NCI-H2107 treated with DMSO at 0.1 percent for 48 hours (cell line): ENCODE results near the gene SUMO3.

Experiments used
- DNase-seq: peaks from one replicate; lab custom pipeline; 2025; ENCODE audit not compliant: unreplicated experiment; lab: John Stamatoyannopoulos, UW

Gene SUMO3

DNA sequence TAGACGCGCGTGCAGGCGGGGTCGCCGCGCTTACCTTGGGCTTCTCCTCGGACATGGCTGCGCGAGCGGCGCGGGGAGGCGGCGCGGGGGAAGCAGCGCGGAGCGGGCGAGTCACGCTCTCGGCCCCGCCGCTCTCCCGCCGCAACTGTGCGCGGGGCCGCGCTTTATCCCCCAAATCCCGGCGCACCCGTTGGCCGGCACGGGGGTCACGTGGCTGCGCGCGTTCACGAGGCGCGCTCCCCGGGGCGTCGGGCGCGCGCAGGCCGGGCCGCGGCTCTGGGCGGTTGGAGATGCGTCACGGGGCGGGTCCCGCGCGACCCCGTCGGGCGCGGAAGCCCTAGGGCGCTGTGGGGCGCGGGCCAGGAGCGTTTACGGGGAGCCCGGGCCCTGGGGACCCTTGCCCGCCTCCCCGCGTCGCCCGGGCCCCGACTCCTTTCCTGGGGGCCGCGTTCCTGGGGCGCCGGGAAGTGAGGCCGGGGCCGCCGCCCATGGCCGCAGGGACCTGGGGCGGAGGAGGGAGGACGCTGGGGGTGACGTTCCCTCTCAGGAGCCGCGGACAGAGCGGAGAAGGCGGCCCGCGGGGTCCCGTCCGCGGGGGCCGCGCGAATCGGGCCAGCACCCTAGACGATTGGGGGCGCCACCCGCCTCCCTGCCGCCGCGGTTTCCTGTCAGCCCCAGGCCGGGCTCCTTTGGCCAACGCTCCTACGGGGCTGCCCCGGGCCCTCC lies at the start of gene SUMO3:
Gene SUMO3, minus strand, starts transcription at position 149 of the 726 bp plus-strand sequence. Its CDS starts 94 bp downstream, at position 55.
- no peak for DNase-seq

DNA sequence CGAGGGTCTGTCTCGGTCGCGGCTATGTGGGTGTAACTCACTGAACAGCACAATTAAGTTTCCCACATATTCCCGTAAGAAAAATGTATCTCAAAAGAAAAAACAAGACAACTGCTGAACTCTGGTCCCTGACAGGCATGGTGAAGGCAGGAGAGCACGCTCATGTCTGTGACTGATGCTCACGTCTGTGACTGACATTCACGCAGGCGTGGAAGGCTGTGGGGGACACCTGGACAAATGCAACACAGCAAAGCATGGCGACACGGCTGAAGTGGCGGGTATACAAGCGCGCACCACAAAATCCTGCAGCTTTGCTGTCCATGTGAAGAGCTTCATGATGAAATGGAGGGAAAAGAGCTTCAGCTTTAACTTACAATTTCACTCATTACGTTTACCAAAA lies 49.6 kb upstream of the SUMO3 start:
- DNase-seq, result no peak

DNA sequence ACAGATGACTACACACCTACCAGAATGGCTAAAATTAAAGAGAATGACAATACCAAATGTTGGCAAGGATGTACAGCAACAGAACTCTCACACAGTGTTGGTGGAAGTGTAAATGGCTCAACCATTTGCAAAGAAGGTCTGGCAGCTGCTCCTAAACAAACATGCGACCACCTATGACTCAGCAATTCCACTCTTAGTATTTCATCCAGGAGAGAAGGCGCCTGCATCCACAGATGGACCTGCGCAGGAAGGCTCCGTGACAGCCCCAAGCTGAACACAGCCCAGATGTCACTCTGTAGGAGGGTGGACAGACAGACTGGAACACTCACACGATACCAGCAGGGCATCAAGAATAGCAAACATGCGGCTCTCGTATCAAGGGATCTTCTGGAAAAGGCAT lies 48.9 kb upstream of the SUMO3 start:
- DNase-seq, result no peak

DNA sequence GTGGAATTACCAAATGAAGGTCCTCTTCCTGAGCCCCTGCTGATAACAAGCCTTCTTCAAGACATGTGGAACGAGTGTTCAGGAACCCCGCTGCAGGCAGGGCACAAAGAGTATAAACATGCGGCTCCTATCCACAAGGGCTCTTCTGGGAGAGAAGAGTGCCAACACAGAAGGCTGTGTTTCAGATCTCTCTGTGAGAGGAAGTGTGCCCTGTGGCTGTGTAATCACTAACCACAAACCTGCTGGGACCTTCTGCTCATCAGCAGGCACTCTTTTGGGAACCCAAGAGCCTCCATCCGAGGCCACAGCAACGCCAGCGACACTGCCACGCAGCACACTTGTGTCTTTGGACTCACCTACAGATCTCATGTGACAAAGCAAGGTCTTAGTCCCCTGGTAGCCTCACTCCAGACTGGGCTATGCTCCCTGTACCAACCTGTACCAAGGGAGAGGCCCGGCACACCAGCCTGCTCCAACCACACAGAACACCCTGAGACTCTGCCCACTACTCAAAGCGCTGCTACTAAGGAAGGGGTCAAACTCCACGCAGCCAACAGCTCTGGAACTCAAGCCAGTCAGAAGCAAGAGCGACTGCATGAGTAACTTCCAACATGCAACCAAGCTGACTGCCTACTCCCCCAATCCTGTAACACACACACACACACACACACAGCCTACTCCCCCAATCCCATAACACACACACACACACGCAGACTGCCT lies 47.9 kb upstream of the SUMO3 start:
- DNase-seq, result no peak

DNA sequence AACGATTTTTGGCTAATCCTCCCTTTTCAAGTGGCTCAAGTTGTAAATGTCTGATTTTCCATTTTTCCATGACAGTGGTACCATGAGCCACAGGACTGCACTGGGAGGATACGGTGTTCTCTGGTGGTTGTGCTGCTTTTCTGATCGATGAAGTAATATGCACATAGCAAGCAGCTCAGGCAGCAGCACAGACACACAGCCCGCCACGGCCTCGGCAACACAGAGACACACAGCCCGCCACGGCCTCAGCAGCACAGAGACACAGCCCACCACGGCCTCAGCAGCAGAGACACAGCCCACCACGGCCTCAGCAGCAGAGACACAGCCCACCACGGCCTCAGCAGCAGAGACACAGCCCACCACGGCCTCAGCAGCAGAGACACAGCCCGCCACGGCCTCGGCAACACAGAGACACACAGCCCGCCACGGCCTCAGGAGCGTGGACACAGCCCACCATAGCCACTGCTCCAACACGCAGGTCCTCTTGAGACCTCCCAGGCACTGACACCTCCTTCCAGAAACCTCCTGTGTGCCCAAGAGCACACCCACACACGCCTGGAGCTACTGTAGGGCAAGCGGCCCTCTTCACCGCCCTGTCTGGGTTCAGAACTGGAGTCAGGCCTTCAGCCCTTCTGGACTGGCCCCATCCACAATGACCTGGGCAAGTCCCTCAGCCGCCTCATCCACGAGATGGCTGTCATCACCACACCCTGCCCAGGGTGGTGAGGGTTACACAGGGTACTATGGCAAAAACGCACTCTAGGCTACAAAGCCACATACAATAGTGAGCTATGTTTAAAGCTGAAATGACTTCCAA lies 45.2 kb upstream of the SUMO3 start:
- no peak for DNase-seq

DNA sequence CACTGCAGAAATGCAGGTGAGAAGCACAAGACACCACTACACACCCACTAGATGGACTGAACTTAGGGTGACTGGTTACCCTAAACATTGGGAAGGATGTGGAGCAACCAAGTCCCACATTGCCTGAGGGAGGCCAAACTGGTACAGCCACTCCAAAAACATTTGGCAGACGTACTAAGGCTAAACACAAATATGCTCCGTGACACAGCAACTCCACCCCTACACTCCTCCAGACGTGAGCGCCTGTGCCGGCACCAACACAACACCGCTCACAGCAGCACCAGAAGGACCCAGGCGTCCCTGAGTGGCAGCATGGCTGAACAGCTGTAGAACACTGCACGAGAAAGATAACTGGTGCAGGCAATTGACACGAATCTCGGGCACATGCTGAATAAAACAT lies 40.9 kb upstream of the SUMO3 start:
- no peak for DNase-seq

DNA sequence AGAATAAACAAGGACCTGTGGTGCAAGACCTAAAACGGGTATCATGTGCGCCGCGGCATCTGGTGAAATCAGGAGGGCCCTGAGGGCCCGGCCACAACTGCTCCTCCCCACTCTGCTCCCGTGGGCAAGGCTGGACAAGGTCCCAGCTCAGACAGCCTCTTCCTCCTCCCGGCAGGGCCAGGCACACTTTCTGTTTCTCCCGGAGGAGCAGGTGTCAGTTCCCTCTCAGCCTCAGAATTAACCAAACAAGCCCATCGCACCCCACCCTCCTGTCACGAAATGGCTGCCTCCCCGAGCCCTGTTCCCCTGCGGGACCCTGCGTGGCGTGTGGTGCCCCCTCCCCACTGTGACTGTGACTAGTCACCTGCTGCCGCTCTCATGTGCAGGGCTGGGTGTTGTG lies 40.4 kb upstream of the SUMO3 start:
- no peak for DNase-seq

DNA sequence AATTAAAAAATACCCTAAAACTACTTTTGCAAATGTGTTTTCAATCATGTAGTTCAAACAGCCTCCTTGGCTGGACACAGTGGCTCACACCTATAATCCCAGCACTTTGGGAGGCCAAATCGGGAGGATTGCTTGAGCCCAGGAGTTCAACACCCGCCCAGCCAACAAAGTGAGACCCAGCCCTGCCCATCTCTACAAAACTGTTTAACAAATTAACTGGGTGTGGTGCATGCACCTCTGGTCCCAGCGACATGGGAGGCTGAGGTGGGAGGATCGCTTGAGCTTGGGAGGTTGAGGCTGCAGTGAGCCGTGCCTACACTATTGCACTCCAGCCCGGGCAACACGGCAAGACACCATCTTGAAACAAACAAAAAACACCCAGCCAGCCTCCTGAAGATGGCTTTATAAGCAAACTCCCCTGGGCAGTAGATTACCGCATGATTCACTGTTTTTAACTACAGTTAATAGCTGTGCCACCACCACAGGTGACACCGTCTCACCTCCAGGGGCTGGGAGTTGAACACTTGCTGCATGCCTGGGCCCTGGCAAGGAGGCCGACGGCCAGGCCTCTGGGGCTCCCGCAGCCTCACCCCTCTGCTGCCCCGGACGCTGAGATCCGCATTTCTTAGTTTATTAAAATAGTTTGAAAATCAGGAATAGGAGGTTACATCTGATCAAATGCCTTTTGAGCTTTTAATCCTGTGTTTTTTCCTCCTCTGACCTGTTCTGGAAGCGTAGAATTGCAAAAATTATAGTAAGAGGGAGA lies 39.4 kb upstream of the SUMO3 start:
- DNase-seq, result no peak

DNA sequence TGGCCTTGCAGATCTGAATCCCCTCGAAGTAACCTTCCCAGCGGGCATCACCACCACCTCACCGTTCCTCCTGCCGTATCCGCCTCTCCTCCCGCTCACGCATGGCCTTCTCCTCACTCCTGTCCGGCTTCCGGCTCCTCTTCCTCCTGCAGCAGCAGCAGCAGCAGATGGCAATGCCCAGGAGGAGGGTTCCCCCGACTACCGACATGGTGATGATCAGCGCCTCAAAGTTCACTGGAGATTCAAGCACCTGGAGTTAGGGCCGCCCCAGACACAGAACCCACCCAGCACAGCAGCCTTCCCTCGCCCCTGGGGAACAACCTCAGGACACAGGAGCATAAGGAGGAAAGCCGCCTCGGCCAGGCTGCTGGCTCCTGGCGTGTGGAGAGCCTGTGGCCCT lies 38.3 kb upstream of the SUMO3 start:
- DNase-seq, result no peak

DNA sequence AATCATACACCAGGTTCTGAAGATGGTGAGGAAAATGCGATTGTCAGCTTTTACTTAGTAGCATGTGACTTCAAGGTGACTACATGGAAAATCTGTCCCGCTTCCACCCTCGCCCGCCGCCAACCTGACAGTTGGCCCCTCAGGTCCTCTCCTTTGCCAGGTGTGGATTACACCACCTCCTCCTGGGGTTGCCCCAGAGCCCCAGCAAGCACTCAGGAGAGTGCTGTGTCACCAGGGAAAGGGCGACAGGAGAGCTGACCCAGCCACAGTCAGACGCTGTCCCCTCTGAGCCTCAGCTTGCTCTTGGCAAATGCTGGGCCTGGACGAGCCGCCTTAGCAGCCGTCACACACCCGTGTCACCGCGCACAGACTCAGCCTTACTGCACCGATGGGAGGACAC lies 37.7 kb upstream of the SUMO3 start:
- no peak for DNase-seq

DNA sequence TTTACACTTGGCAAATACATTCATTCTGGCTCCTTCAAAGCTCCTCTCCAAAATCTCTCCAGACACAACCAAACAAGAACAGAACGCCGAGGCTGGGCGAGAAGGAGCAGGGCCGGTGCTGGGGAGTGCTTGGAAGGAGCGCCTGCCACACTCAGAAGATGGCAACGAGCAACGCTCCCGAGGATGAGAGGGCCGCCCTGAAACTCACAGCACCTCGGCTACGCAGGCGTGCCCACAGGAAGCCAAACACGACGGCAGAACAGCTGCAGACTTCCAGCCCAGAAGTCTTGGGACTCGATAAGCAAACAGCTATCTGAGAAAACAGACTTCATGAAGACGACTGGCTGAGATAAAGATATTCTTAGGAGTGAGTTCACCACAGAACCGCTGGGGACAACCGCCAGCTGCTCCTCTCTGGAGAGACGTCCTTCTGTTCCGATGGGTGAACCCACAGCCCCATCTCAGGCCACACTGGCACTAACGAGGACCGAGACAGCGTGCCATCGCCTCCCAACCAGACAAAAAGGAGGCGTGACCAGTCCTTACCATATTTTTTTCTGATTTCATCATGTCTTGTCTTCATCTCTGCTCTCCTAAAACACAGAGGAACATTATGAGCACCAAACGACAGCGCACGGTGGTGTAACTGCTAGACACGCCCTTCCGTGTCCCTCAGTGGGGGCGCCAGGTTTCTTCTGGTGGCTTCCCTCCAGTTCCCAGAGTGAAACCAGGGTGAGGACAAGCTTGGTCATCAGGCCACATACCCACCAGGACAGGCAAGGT lies 37.0 kb upstream of the SUMO3 start:
- no peak for DNase-seq

DNA sequence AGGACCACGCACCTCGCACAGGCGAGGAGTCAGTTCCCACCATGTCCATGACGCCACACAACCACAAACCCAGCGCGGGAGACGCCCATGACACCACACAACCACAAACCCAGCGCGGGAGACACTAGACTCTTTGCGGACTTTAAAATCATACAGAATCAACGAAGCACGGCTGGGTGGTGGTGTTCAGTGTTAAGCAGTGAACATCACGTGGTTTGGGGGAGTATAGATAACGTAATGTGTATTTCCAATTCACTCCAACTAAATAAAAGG lies 36.5 kb upstream of the SUMO3 start:
- DNase-seq, result no peak

DNA sequence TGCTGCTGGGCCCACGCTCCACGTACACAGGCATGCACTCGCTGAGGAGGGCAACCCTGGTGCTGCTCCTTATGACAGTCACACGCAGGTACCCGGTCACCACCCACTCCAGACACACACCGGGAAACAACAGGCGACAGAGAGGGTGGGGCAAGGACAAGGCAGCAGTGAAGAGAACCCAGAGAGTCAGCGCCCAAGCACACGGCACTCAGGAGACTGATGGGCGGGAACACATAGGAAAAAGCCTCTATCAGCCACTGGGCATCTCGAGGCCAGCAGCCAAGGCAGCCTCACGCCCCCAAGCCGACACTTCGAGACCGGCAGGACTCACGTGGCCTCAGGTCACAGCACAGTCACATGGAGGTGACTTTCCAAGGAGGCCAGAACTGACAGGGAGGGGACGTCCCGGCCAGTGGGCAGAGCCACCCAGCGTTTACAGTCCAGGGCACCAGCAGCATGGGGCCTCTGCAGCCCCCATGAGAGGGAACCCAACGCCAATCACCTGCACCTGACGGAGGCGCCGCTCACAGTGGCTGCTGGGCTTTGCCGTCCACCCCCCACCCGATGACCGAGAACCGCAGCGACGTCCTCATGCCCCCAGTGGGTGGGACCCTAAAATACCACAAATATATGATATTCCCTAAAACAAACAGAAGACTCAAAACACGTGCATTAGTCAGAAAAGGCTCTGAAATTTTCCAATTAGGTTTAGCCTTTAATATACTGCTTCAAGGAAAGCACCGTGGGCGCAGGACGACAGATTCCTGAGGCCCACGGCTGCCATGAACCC lies 35.9 kb upstream of the SUMO3 start:
- no peak for DNase-seq

DNA sequence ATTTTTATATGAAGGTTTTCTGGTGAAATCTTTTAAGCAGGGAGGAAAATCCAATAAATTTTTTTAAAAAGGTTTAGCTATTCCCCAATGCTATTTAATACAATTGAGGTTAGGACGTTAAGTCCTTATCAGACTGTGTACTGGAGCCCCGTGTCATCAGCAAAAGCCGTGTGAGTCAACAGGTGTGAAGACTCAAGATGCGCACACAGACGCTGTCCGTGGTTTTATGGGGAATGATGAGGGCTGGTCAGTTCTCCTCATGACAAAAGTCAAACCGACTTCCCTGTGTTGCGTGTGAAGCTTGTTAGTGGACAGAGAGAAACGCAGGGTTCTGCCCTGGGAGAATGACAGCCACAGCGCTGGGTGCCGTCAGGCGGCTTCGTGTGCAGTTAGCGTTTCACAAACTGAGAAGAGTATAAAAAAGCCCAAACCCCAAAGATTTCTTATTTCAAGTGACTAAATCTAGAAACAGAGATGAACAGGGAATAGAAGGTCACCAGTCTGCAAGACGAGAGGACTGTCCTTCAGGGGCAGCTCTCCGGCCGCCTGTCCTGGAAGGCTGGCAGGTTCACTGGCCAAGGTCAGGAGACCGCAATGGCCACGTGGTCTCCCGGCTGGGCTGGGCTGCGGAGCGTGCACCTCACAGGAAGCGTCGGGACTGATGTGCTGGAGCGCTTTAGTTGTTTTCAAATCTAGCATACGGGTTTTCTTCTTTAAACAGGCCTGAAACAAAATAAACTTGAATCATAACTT lies 33.2 kb upstream of the SUMO3 start:
- DNase-seq, result no peak

DNA sequence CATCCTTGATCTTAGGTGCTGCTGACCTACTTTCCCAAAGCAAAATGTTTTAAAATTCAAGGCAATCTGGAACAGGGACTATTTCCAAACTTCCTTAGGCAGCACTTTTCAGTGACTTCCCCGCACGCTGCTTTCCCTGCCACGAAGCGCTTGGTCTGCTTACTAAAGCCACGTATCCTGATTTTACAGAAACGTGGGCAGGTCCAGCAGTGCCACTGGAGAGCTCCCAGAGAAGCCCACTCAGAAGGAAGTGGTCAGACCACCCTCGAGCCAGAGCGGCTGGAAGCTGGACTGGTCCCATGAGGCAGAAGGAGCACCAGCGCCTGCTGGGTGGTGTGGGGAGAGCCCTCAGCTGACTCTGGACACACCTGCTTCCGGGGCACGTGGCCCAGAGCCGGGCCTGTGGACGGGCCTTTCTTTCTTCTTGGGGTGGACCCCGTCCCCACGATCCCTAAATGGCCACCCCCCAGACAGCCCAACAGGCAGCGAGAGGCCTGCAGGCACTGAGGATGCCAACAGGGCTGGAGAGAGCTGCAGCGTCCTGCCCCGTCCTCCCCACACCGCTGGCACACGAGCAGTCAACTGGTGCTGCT lies 32.4 kb upstream of the SUMO3 start:
- no peak for DNase-seq

DNA sequence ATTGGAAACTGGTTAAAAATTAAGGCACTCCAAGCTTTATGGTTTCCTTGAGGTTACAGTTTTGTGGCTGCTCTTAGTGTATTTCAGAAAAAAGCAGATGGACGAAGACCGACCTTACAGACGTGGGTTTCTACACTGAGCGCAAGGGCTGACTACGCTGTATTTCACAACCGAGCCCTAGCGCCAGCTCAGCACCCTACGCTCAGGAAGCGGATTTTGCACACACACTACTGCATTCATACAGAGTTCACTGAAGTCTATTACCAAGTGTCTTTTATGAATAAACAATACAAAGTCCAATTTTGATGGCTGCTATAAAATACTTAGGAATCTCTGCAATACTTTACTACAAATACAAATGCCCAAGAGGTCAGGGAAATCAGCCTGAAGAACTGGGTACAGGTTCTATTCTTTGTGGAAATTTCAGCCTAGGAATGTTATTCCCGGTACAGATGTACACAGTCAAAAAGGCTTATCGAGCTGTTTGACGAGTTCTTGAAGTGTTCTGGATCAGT lies 31.8 kb upstream of the SUMO3 start:
- no peak for DNase-seq

DNA sequence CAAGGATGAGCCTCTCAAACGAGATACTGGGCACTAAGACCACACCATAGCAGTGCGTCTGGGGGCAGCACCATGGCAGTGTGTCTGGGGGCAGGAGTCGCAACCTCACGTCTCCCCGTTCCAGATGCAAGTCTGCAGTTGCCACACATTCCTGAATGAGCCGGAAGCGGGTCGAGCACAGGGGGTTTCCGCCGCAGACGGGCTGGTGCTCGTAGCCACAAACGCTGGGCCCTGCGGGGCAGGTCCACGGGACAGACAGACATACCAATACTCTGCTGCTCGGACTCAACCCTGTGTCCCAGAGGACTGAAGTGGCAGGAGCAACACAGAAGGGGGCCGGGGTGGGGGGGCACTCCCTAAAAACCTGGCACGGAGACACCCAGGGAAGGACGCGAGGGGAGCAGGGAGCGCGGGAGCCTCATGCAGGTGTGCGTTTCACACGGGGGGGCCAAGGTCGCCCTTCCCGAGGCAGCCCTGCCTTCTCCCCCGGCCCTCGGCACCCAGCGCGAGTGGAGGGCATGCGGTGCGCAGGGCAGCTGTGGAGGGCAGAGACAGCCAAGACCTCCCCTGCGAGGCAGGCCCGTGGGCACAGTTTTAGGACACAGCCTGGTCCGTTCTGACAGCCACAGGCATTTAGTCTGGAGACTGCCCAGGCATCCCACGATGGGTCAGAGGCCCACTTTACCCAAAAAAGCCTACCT lies 31.1 kb upstream of the SUMO3 start:
- no peak for DNase-seq
